Measurements from ENCODE around the gene TMPRSS3. TPM values are rescaled to one million over a fixed set of nuclear protein-coding genes. Genes with fewer than 3 reads are reported as not detected.

The TMPRSS3 gene
- total RNA-seq, 1 donor from 2014 or later, result not detected

GRCh38 chr21:42426876-42427480, 31.1 kb upstream of the TMPRSS3 start:
- DNase-seq (ENCODE audit: low spot score in 2 of 2, unreplicated experiment in 2 of 2), result no peak
- TF ChIP-seq CTCF (IDR thresholded peaks at IDR 0.05; ENCODE audit: unreplicated experiment), result no peak
- Mint-ChIP-seq H3K36me3 (no peaks in the 10 kb centered on the region), H3K27me3 (ENCODE audit: low read depth) (peaks cover 56% of the 10 kb centered on the region), H3K9me3 (no peaks in the 10 kb centered on the region), H3K4me3 (no peak overlapping the region), H3K27ac (no peak overlapping the region), H3K4me1 (no peaks in the 10 kb centered on the region)

DNA sequence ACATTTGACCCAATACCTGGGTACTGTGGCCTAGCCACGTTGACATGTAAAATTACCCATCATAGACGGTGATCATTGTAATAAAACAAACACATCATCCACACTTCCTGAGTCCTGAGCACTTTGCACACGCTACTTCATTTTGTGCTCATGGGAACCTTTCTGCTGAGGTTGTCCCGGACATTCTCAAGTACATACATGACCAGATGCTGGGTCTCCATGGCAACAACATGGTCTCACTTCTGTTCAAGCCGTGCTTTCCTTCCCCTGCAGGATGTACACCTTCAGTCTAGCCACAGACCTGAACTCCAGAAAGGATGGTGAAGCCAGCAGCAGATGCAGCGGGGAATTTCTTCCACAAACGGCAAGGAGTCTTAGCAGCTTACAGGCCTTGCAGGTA, 30.6 kb upstream of the TMPRSS3 start:
- no peak overlapping the region for H3K4me3 Mint-ChIP-seq
- no peaks in the 10 kb centered on the region for H3K4me1 Mint-ChIP-seq
- no peak for DNase-seq (ENCODE audit: low spot score in 2 of 2, unreplicated experiment in 2 of 2)
- H3K9me3 Mint-ChIP-seq, result peaks cover 3% of the 10 kb centered on the region
- H3K27me3 Mint-ChIP-seq (ENCODE audit: low read depth), result peaks cover 58% of the 10 kb centered on the region
- TF ChIP-seq CTCF (IDR thresholded peaks at IDR 0.05; ENCODE audit: unreplicated experiment), result no peak
- no peak overlapping the region for H3K27ac Mint-ChIP-seq
- no peaks in the 10 kb centered on the region for H3K36me3 Mint-ChIP-seq

GRCh38 chr21:42425591-42425990, 29.7 kb upstream of the TMPRSS3 start:
- no peaks in the 10 kb centered on the region for H3K36me3 Mint-ChIP-seq
- DNase-seq (ENCODE audit: low spot score in 2 of 2, unreplicated experiment in 2 of 2), result no peak
- TF ChIP-seq CTCF (IDR thresholded peaks at IDR 0.05; ENCODE audit: unreplicated experiment), result no peak
- no peaks in the 10 kb centered on the region for H3K4me1 Mint-ChIP-seq
- no peak overlapping the region for H3K4me3 Mint-ChIP-seq
- H3K27me3 Mint-ChIP-seq (ENCODE audit: low read depth), result peaks cover 66% of the 10 kb centered on the region
- no peak overlapping the region for H3K27ac Mint-ChIP-seq
- peaks cover 4% of the 10 kb centered on the region for H3K9me3 Mint-ChIP-seq

GRCh38 chr21:42424914-42425541, 29.2 kb upstream of the TMPRSS3 start:
- no peak overlapping the region for H3K27ac Mint-ChIP-seq
- H3K4me1 Mint-ChIP-seq, result no peaks in the 10 kb centered on the region
- no peak for TF ChIP-seq CTCF (IDR thresholded peaks at IDR 0.05; ENCODE audit: unreplicated experiment)

GRCh38 chr21:42423685-42424084, 27.8 kb upstream of the TMPRSS3 start:
- TF ChIP-seq CTCF (IDR thresholded peaks at IDR 0.05; ENCODE audit: unreplicated experiment), result no peak
- peaks cover 71% of the 10 kb centered on the region for H3K27me3 Mint-ChIP-seq (ENCODE audit: low read depth)

More at GRCh38 chr21:42424914-42425541, 29.2 kb upstream of the TMPRSS3 start:
- Mint-ChIP-seq H3K4me3 (no peak overlapping the region), H3K27me3 (ENCODE audit: low read depth) (peaks cover 69% of the 10 kb centered on the region), H3K9me3 (peaks cover 7% of the 10 kb centered on the region), H3K36me3 (no peaks in the 10 kb centered on the region)
- DNase-seq (ENCODE audit: low spot score in 2 of 2, unreplicated experiment in 2 of 2), result no peak

More at GRCh38 chr21:42423685-42424084, 27.8 kb upstream of the TMPRSS3 start:
- no peaks in the 10 kb centered on the region for H3K4me1 Mint-ChIP-seq
- no peak overlapping the region for H3K4me3 Mint-ChIP-seq
- H3K36me3 Mint-ChIP-seq, result no peaks in the 10 kb centered on the region
- peaks cover 7% of the 10 kb centered on the region for H3K9me3 Mint-ChIP-seq
- no peak for DNase-seq (ENCODE audit: low spot score in 2 of 2, unreplicated experiment in 2 of 2)
- H3K27ac Mint-ChIP-seq, result no peak overlapping the region
